K562 (cell line): Measurements from ENCODE around the gene ABCB6. TPM values are rescaled to one million over a fixed set of nuclear protein-coding genes. Genes with fewer than 3 reads are reported as not detected.

Experiments used
- CEBPG ChIP-seq, 3 experiments: fragments of 200-800 bp in 1 of 3; sonication (Bioruptor generic) in 1 of 3; sonication (generic) in 1 of 3; formaldehyde crosslinking in 1 of 3; IDR thresholded peaks in 2 of 3; conservative IDR thresholded peaks in 1 of 3; 2 replicates each; pipeline versions ENCODE4 v1.6.1 to v1.8.0; 2016 to 2022; ENCODE audit warnings: missing compliant biosample characterization in 2 of 3, missing genetic modification characterization in 2 of 3, mild to moderate bottlenecking in 1 of 3, missing genetic modification reagents in 1 of 3
- FOS ChIP-seq: IDR thresholded peaks from 3 replicates; pipeline ENCODE4 v1.6.1; 2011; ENCODE audit not compliant: insufficient read length; ENCODE audit errors: extremely low read depth
- FOXJ2 ChIP-seq: fragments of 200-800 bp; sonication (Bioruptor generic); IDR thresholded peaks from 2 replicates; pipeline ENCODE4 v1.6.1; 2016; ENCODE audit warnings: missing genetic modification characterization, missing compliant biosample characterization
- FOXJ3 ChIP-seq: sonication (generic); formaldehyde crosslinking; IDR thresholded peaks from 2 replicates; pipeline ENCODE4 v1.4.0; 2020; ENCODE audit warnings: mild to moderate bottlenecking, missing genetic modification reagents
- NCOA4 ChIP-seq: fragments of 450-650 bp; IDR thresholded peaks from 2 replicates; pipeline ENCODE4 v1.6.1; 2018; ENCODE audit warnings: mild to moderate bottlenecking; ENCODE audit not compliant: partially characterized antibody
- SLC30A9 ChIP-seq: fragments of 250-450 bp; sonication (Bioruptor Pico); IDR thresholded peaks from 2 replicates; pipeline ENCODE4 v1.8.0; 2022; ENCODE audit warnings: mild to moderate bottlenecking, moderate library complexity
- TFAM ChIP-seq: fragments of 250-450 bp; sonication (Bioruptor Pico); conservative IDR thresholded peaks from 2 replicates; pipeline ENCODE4 v1.5.0; 2021; ENCODE audit warnings: mild to moderate bottlenecking, moderate library complexity
- ZNF197 ChIP-seq: fragments of 200-800 bp; sonication (Bioruptor generic); IDR thresholded peaks from 2 replicates; pipeline ENCODE4 v1.6.1; 2016; ENCODE audit warnings: low read depth, missing genetic modification characterization, missing compliant biosample characterization
- ZNF445 ChIP-seq: fragments of 250-450 bp; sonication (Bioruptor Pico); IDR thresholded peaks from 2 replicates; pipeline ENCODE4 v1.4.0; 2020; ENCODE audit warnings: low read depth, mild to moderate bottlenecking, moderate library complexity
- ZNF561 ChIP-seq: fragments of 450-650 bp; formaldehyde crosslinking; conservative IDR thresholded peaks from 2 replicates; pipeline ENCODE4 v1.4.0; 2020; ENCODE audit warnings: mild to moderate bottlenecking, moderate library complexity
- ZNF695 ChIP-seq: fragments of 450-650 bp; formaldehyde crosslinking; IDR thresholded peaks from 2 replicates; pipeline ENCODE4 v1.4.0; 2020; ENCODE audit warnings: mild to moderate bottlenecking, moderate library complexity
- polyA plus RNA-seq, 8 experiments: library from polyadenylated mRNA; depleted of rRNA in 4 of 8; stranded (reverse) in 5 of 8; unstranded in 3 of 8; fragments of >200 nt; fragmentation: Nextera tagmentation in 2 of 8; fragmentation: Illumina TruSeq in 1 of 8; extraction: Ambion mirVana in 2 of 8; extraction: Trizol in 1 of 8; gene quantifications; 2 replicates each; pipeline versions ENCODE4 v1.2.1 to v1.2.3, GENCODE V29; 2011 to 2014; ENCODE audit warnings: inconsistent platforms in 1 of 8, missing spikeins in 1 of 8
- total RNA-seq, 7 experiments: library from RNA; depleted of rRNA in 6 of 7; stranded (reverse); fragments of >200 nt in 6 of 7; fragmentation: Illumina TruSeq in 2 of 7; extraction: Trizol in 2 of 7; gene quantifications; 2 replicates each; pipeline versions ENCODE4 v1.2.1 to v1.2.3, GENCODE V29; 2011 to 2021; ENCODE audit warnings: low replicate concordance in 1 of 7
- TF ChIP-seq, protein P1 (sequence below): fragments of 450-650 bp; IDR thresholded peaks from 2 replicates; pipeline ENCODE4 v1.6.1; 2018; ENCODE audit not compliant: partially characterized antibody
- TF ChIP-seq, protein P2 (sequence below): fragments of 450-650 bp; IDR thresholded peaks from 2 replicates; pipeline ENCODE4 v1.6.1; 2014; ENCODE audit warnings: low read depth, mild to moderate bottlenecking, moderate library complexity, borderline replicate concordance
- TF ChIP-seq, protein P3 (sequence below): sonication (generic); formaldehyde crosslinking; IDR thresholded peaks from 2 replicates; pipeline ENCODE4 v1.8.1; 2023; ENCODE audit warnings: mild to moderate bottlenecking, missing genetic modification reagents
- TF ChIP-seq, protein P4 (sequence below), 2 experiments: IDR thresholded peaks; 2 replicates each; pipeline ENCODE4 v1.6.1; 2012; ENCODE audit warnings: improper control_type of control experiment in 2 of 2, low read depth in 2 of 2, low read length in 2 of 2, borderline replicate concordance in 1 of 2

The ABCB6 gene
- total and polyA plus RNA-seq, 9 of the 15 experiments (the other 6 are each of a cell fraction or from before 2014, with no cell fraction given): 3.7 to 29.8 (median 16.8) TPM

DNA sequence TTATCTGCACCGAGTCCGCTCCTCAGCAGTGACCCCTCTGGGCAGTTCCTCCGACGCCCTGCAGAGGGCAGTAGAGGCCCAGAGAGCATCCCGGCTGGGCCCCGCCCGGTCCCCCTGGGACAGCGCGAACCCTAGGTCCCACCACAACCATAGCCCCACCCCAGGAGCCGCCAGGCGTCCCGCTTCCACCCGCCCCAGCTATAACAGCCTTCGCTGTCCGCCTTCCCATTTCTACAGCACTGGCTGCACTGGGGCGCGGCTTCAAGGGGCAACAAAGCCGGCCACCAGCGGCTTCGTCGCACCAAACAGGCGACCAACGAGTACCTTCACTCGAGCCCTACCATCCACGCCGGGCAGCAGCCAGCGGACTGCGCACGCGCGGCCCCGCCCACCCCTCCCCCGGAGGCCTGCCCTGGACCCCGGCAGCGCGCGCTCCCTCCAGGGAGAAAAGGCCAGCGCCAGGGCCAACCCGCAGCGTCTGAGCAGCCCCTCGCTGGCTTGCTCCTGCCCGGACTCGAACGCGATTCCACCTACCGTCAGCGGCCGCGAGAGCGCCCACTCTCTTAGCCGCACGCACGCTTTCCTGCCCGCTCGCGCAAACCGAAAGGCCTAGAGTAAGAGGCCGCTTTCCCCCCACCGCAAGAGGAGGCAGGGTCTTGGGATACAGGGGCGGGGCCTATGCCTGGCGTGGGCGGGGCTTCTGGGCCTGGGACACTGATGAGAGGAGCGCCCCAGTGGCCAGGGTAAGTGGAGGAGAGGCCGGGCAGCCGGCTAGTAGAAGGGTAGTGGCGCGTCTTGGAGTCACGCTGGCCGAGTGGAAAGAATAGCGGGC, 58.4 kb downstream of the ABCB6 start, which contains the start of gene NHEJ1 (continued):
- TF ChIP-seq, protein P1, sequence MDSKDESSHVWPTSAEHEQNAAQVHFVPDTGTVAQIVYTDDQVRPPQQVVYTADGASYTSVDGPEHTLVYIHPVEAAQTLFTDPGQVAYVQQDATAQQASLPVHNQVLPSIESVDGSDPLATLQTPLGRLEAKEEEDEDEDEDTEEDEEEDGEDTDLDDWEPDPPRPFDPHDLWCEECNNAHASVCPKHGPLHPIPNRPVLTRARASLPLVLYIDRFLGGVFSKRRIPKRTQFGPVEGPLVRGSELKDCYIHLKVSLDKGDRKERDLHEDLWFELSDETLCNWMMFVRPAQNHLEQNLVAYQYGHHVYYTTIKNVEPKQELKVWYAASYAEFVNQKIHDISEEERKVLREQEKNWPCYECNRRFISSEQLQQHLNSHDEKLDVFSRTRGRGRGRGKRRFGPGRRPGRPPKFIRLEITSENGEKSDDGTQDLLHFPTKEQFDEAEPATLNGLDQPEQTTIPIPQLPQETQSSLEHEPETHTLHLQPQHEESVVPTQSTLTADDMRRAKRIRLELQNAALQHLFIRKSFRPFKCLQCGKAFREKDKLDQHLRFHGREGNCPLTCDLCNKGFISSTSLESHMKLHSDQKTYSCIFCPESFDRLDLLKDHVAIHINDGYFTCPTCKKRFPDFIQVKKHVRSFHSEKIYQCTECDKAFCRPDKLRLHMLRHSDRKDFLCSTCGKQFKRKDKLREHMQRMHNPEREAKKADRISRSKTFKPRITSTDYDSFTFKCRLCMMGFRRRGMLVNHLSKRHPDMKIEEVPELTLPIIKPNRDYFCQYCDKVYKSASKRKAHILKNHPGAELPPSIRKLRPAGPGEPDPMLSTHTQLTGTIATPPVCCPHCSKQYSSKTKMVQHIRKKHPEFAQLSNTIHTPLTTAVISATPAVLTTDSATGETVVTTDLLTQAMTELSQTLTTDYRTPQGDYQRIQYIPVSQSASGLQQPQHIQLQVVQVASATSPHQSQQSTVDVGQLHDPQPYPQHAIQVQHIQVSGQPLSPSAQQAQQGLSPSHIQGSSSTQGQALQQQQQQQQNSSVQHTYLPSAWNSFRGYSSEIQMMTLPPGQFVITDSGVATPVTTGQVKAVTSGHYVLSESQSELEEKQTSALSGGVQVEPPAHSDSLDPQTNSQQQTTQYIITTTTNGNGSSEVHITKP: peak; percentile 68
- TF ChIP-seq CEBPG (CRISPR knock-in tag; IDR thresholded peaks at IDR 0.05) (no peak), CEBPG (tag; conservative IDR thresholded peaks at IDR 0.05 in 1 of 2, IDR thresholded peaks at IDR 0.05 in 1 of 2) (no peak), TFAM (CRISPR knock-in tag) (no peak), FOS (no peak), FOXJ3 (CRISPR knock-in tag) (no peak), ZNF445 (no peak), SLC30A9 (CRISPR knock-in tag) (no peak), ZNF561 (CRISPR knock-in tag) (no peak), NCOA4 (no peak), FOXJ2 (tag) (no peak), ZNF197 (CRISPR knock-in tag) (no peak), ZNF695 (no peak)
- TF ChIP-seq, protein P2, sequence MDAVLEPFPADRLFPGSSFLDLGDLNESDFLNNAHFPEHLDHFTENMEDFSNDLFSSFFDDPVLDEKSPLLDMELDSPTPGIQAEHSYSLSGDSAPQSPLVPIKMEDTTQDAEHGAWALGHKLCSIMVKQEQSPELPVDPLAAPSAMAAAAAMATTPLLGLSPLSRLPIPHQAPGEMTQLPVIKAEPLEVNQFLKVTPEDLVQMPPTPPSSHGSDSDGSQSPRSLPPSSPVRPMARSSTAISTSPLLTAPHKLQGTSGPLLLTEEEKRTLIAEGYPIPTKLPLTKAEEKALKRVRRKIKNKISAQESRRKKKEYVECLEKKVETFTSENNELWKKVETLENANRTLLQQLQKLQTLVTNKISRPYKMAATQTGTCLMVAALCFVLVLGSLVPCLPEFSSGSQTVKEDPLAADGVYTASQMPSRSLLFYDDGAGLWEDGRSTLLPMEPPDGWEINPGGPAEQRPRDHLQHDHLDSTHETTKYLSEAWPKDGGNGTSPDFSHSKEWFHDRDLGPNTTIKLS: no peak
- TF ChIP-seq, protein P3, sequence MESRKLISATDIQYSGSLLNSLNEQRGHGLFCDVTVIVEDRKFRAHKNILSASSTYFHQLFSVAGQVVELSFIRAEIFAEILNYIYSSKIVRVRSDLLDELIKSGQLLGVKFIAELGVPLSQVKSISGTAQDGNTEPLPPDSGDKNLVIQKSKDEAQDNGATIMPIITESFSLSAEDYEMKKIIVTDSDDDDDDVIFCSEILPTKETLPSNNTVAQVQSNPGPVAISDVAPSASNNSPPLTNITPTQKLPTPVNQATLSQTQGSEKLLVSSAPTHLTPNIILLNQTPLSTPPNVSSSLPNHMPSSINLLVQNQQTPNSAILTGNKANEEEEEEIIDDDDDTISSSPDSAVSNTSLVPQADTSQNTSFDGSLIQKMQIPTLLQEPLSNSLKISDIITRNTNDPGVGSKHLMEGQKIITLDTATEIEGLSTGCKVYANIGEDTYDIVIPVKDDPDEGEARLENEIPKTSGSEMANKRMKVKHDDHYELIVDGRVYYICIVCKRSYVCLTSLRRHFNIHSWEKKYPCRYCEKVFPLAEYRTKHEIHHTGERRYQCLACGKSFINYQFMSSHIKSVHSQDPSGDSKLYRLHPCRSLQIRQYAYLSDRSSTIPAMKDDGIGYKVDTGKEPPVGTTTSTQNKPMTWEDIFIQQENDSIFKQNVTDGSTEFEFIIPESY: no peak
- TF ChIP-seq, protein P4, sequence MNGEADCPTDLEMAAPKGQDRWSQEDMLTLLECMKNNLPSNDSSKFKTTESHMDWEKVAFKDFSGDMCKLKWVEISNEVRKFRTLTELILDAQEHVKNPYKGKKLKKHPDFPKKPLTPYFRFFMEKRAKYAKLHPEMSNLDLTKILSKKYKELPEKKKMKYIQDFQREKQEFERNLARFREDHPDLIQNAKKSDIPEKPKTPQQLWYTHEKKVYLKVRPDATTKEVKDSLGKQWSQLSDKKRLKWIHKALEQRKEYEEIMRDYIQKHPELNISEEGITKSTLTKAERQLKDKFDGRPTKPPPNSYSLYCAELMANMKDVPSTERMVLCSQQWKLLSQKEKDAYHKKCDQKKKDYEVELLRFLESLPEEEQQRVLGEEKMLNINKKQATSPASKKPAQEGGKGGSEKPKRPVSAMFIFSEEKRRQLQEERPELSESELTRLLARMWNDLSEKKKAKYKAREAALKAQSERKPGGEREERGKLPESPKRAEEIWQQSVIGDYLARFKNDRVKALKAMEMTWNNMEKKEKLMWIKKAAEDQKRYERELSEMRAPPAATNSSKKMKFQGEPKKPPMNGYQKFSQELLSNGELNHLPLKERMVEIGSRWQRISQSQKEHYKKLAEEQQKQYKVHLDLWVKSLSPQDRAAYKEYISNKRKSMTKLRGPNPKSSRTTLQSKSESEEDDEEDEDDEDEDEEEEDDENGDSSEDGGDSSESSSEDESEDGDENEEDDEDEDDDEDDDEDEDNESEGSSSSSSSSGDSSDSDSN (IDR thresholded peaks at IDR 0.05; ENCODE audit: borderline replicate concordance in 1 of 2, low read depth in 2 of 2, low read length in 2 of 2): no peak
